Activated CD8-positive, alpha-beta memory T cell treated with anti-CD3 and anti-CD28 coated beads for 48 hours (primary cell): ENCODE results near the gene CNNM2.
A peak's percentile ranks its signal among the peaks of the same experiment; 100 is the strongest.

Source experiments
- DNase-seq, 3 experiments: peaks; one replicate each; pipeline ENCODE4 v3.0.0-alpha.2; 2020; ENCODE audit warnings: low read depth in 2 of 3, low spot score in 2 of 3

CNNM2 gene

GRCh38 chr10:103069453-103070331, 151.6 kb downstream of the CNNM2 start:
- DNase-seq, result peak in 2 of 3 experiments; percentile 32 to 51

GRCh38 chr10:103072276-103072675, 154.2 kb downstream of the CNNM2 start:
- no peak for DNase-seq

GRCh38 chr10:103072891-103073290, 154.8 kb downstream of the CNNM2 start:
- DNase-seq, result no peak

GRCh38 chr10:103077020-103077419, 158.9 kb downstream of the CNNM2 start:
- no peak for DNase-seq

- no peak for DNase-seq
Observed at GRCh38 chr10:103077491-103078308, 159.6 kb downstream of the CNNM2 start.

GRCh38 chr10:103078309-103078615, 160.2 kb downstream of the CNNM2 start:
- DNase-seq, result no peak

- no peak for DNase-seq
Observed at GRCh38 chr10:103078676-103079075, 160.6 kb downstream of the CNNM2 start.

- DNase-seq, result no peak
Observed at GRCh38 chr10:103079100-103079499, 161.0 kb downstream of the CNNM2 start.

- DNase-seq, result no peak
Observed at GRCh38 chr10:103079946-103080345, 161.9 kb downstream of the CNNM2 start.

GRCh38 chr10:103080891-103081581, 162.9 kb downstream of the CNNM2 start:
- no peak for DNase-seq

GRCh38 chr10:103082683-103083082, 164.6 kb downstream of the CNNM2 start:
- DNase-seq, result no peak

GRCh38 chr10:103083266-103083976, 165.3 kb downstream of the CNNM2 start:
- no peak for DNase-seq

- no peak for DNase-seq
Observed at GRCh38 chr10:103083977-103084320, 165.9 kb downstream of the CNNM2 start.

- DNase-seq, result no peak
Observed at GRCh38 chr10:103086261-103086660, 168.2 kb downstream of the CNNM2 start.

GRCh38 chr10:103086799-103087198, 168.7 kb downstream of the CNNM2 start:
- no peak for DNase-seq

- DNase-seq, result no peak
Observed at GRCh38 chr10:103089493-103089892, 171.4 kb downstream of the CNNM2 start.

- no peak for DNase-seq
Observed at GRCh38 chr10:103090911-103091310, 172.8 kb downstream of the CNNM2 start.

GRCh38 chr10:103095005-103095404, 176.9 kb downstream of the CNNM2 start:
- DNase-seq, result no peak

- no peak for DNase-seq
Observed at GRCh38 chr10:103096130-103096529, 178.0 kb downstream of the CNNM2 start.

- DNase-seq, result no peak
Observed at GRCh38 chr10:103098240-103098639, 180.1 kb downstream of the CNNM2 start.

GRCh38 chr10:103100620-103101019, 182.5 kb downstream of the CNNM2 start:
- DNase-seq, result no peak
